SK-N-SH (cell line): ENCODE data around the gene WDR74.

Experiments
- CHD2 ChIP-seq: fragments of 150-350 bp; IDR thresholded peaks from 2 replicates; pipeline ENCODE4 v1.6.1; 2018; ENCODE audit warnings: low read length; ENCODE audit not compliant: partially characterized antibody
- EP300 ChIP-seq, 2 experiments: IDR thresholded peaks; 2 replicates each; pipeline versions ENCODE4 v1.4.0 to v1.6.1; 2012; ENCODE audit warnings: borderline replicate concordance in 1 of 2, low read depth in 1 of 2, low read length in 1 of 2
- JUND ChIP-seq: IDR thresholded peaks from 2 replicates; pipeline ENCODE4 v1.4.0; 2012
- RAD21 ChIP-seq: IDR thresholded peaks from 2 replicates; pipeline ENCODE4 v1.6.1; 2012; ENCODE audit warnings: mild to moderate bottlenecking, low read length
- RFX5 ChIP-seq: IDR thresholded peaks from 2 replicates; pipeline ENCODE4 v1.6.1; 2012; ENCODE audit warnings: mild to moderate bottlenecking, improper control_type of control experiment, low read length
- SIN3A ChIP-seq: IDR thresholded peaks from 2 replicates; pipeline ENCODE4 v1.6.1; 2012; ENCODE audit warnings: low read depth, mild to moderate bottlenecking, low read length, moderate library complexity, borderline replicate concordance
- YY1 ChIP-seq: IDR thresholded peaks from 2 replicates; pipeline ENCODE4 v1.4.0; 2012; ENCODE audit warnings: low read depth, mild to moderate bottlenecking
- TF ChIP-seq, protein P1 (sequence below): fragments of 200-600 bp; sonication (generic); IDR thresholded peaks from 2 replicates; pipeline ENCODE4 v1.6.1; 2017; ENCODE audit warnings: antibody characterized with exemption, mild to moderate bottlenecking, moderate library complexity
- TF ChIP-seq, protein P2 (sequence below): IDR thresholded peaks from 2 replicates; pipeline ENCODE4 v1.4.0; 2012; ENCODE audit warnings: low read depth, borderline replicate concordance
- TF ChIP-seq, protein P3 (sequence below): fragments of 150-350 bp; IDR thresholded peaks from 2 replicates; pipeline ENCODE4 v1.6.1; 2016; ENCODE audit warnings: mild to moderate bottlenecking, low read depth, low read length
- TF ChIP-seq, protein P4 (sequence below): fragments of 150-350 bp; IDR thresholded peaks from 2 replicates; pipeline ENCODE4 v1.6.1; 2017; ENCODE audit warnings: antibody characterized with exemption, low read length, low read depth, borderline replicate concordance

- TF ChIP-seq, protein P1, sequence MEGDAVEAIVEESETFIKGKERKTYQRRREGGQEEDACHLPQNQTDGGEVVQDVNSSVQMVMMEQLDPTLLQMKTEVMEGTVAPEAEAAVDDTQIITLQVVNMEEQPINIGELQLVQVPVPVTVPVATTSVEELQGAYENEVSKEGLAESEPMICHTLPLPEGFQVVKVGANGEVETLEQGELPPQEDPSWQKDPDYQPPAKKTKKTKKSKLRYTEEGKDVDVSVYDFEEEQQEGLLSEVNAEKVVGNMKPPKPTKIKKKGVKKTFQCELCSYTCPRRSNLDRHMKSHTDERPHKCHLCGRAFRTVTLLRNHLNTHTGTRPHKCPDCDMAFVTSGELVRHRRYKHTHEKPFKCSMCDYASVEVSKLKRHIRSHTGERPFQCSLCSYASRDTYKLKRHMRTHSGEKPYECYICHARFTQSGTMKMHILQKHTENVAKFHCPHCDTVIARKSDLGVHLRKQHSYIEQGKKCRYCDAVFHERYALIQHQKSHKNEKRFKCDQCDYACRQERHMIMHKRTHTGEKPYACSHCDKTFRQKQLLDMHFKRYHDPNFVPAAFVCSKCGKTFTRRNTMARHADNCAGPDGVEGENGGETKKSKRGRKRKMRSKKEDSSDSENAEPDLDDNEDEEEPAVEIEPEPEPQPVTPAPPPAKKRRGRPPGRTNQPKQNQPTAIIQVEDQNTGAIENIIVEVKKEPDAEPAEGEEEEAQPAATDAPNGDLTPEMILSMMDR: no peak
- TF ChIP-seq RFX5 (no peak), YY1 (no peak), SIN3A (no peak), JUND (no peak), EP300 (IDR thresholded peaks at IDR 0.05; ENCODE audit: borderline replicate concordance in 1 of 2, low read depth in 1 of 2, low read length in 1 of 2) (no peak), CHD2 (no peak), RAD21 (no peak)
- TF ChIP-seq, protein P2, sequence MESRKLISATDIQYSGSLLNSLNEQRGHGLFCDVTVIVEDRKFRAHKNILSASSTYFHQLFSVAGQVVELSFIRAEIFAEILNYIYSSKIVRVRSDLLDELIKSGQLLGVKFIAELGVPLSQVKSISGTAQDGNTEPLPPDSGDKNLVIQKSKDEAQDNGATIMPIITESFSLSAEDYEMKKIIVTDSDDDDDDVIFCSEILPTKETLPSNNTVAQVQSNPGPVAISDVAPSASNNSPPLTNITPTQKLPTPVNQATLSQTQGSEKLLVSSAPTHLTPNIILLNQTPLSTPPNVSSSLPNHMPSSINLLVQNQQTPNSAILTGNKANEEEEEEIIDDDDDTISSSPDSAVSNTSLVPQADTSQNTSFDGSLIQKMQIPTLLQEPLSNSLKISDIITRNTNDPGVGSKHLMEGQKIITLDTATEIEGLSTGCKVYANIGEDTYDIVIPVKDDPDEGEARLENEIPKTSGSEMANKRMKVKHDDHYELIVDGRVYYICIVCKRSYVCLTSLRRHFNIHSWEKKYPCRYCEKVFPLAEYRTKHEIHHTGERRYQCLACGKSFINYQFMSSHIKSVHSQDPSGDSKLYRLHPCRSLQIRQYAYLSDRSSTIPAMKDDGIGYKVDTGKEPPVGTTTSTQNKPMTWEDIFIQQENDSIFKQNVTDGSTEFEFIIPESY: no peak
- TF ChIP-seq, protein P3, sequence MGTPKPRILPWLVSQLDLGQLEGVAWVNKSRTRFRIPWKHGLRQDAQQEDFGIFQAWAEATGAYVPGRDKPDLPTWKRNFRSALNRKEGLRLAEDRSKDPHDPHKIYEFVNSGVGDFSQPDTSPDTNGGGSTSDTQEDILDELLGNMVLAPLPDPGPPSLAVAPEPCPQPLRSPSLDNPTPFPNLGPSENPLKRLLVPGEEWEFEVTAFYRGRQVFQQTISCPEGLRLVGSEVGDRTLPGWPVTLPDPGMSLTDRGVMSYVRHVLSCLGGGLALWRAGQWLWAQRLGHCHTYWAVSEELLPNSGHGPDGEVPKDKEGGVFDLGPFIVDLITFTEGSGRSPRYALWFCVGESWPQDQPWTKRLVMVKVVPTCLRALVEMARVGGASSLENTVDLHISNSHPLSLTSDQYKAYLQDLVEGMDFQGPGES: no peak
- TF ChIP-seq, protein P4, sequence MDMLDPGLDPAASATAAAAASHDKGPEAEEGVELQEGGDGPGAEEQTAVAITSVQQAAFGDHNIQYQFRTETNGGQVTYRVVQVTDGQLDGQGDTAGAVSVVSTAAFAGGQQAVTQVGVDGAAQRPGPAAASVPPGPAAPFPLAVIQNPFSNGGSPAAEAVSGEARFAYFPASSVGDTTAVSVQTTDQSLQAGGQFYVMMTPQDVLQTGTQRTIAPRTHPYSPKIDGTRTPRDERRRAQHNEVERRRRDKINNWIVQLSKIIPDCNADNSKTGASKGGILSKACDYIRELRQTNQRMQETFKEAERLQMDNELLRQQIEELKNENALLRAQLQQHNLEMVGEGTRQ: no peak
Observed at GRCh38 chr11:62879235-62879978, 40.0 kb upstream of the WDR74 start.
